ENCODE results near the gene ANO1. TPM values are rescaled to one million over a fixed set of nuclear protein-coding genes. Genes with fewer than 3 reads are reported as not detected.
"Not testable (repeated sequence)": the region's sequence is repeated elsewhere in the genome, so short reads cannot be mapped to it uniquely, and the experiment has no call there.

ANO1 gene
- 0.21 and 0.33 TPM in 2 replicates for total RNA-seq

DNA sequence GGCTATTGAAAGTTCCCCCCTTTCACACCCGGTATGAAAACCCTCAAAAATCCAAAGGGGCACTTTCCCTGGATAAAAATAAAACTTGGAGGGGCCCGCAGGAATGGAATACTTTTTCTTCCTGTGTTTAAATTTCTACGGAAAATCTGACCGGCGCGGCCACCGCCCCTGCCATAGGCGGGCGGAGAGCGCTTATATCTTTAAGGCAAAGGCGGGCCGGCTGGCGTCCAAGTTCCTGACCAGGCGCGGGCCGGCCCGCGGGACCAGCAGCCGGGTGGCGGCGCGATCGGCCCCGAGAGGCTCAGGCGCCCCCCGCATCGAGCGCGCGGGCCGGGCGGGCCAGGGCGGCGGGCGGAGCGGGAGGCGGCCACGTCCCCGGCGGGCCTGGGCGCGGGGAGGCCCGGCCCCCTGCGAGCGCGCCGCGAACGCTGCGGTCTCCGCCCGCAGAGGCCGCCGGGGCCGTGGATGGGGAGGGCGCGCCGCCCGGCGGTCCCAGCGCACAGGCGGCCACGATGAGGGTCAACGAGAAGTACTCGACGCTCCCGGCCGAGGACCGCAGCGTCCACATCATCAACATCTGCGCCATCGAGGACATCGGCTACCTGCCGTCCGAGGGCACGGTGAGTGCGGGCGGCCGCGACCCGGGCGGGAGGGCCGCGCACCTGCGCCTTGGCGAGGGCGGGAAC lies at the start of gene ANO1:
TSS of gene ANO1 (plus strand) at position 223 of the 686 bp plus-strand sequence. CDS start at position 513, 290 bp downstream.
- no peak for DNase-seq (ENCODE audit: low read depth, low spot score)

- no peak for DNase-seq (ENCODE audit: low read depth, low spot score)
These were observed 48.8 kb upstream of the ANO1 start for GRCh38 chr11:70029115-70029860.

- no peak for DNase-seq (ENCODE audit: low read depth, low spot score)
These were observed 48.2 kb upstream of the ANO1 start for GRCh38 chr11:70029861-70030380.

GRCh38 chr11:70030412-70030811 lies 47.7 kb upstream of the ANO1 start:
- no peak for DNase-seq (ENCODE audit: low read depth, low spot score)

- DNase-seq (ENCODE audit: low read depth, low spot score), result no peak
These were observed 46.3 kb upstream of the ANO1 start for GRCh38 chr11:70031631-70032469.

DNA sequence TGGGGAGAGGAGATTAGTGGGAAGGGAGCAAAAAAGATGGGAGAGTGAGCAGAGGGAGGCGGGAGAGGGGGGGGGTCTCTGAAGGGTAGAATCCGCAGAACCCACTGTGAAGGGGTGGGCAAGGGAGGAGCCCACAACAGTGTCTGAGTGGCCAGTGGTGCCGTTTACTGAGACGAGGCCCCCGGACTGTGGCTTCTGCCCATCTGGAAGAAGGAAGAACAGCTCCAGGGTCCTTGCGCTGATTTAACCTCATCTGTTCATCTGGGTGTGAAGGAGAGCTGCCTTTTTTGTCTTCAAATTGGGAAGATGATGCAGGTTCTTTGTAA lies 45.7 kb upstream of the ANO1 start:
- DNase-seq (ENCODE audit: low read depth, low spot score), result no peak

- no peak for DNase-seq (ENCODE audit: low read depth, low spot score)
These were observed 45.0 kb upstream of the ANO1 start for GRCh38 chr11:70032943-70033710.

DNA sequence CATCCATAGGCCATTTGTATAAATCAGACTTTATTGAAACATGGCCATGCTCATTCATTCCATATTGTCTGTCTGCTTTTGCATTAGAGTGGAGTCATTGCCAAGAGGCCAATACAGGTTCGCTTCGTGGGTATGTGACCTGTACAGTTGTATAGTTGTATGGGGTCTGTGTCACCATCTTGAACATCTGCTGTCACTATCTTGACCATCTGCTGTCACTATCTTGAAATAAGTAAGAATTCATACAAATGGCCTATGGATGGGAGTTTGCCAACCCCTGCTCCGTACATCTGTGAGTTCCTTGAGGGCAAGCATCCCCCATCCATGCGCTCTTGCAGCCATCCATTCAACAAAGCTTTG lies 44.4 kb upstream of the ANO1 start:
- DNase-seq (ENCODE audit: low read depth, low spot score), result no peak

DNA sequence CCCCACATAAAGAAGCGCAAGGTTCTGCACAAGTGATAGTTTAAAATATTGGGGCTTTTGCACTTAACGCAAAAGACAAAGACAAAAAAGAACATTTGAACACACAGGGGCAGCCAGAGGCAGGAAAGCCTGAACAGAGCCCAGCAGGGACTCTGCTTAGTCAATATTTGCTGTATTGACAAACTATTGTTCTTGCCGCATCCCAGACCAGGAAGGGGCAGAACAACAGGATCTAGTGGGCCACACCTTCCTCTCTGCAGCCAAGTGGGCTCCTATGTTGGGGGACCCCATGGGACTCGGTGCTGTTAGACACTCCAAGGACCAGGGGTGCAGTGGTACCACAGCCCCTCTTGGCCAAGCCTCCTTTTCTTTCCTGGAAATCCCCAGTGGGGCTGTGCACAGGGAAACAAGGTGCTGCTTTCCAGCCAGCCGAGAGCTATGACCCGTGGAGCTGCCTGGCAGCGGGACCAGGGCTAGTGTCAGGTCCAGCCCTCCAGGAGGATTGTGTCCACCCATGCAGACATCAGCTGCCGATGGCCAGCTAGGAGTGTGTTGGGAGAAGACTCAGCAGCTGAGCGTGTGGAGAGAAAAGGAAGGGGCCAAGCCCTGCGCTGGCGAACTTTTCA lies 43.3 kb upstream of the ANO1 start:
- no peak for DNase-seq (ENCODE audit: low read depth, low spot score)

GRCh38 chr11:70035665-70036064 lies 42.5 kb upstream of the ANO1 start:
- DNase-seq (ENCODE audit: low read depth, low spot score), result not testable (repeated sequence)

- DNase-seq (ENCODE audit: low read depth, low spot score), result no peak
These were observed 40.9 kb upstream of the ANO1 start for GRCh38 chr11:70036971-70037882.

- DNase-seq (ENCODE audit: low read depth, low spot score), result no peak
These were observed 39.9 kb upstream of the ANO1 start for GRCh38 chr11:70038034-70038834.

GRCh38 chr11:70040452-70040851 lies 37.7 kb upstream of the ANO1 start:
- DNase-seq (ENCODE audit: low read depth, low spot score), result no peak

GRCh38 chr11:70040869-70041501 lies 37.1 kb upstream of the ANO1 start:
- no peak for DNase-seq (ENCODE audit: low read depth, low spot score)

- DNase-seq (ENCODE audit: low read depth, low spot score), result no peak
These were observed 34.6 kb upstream of the ANO1 start for GRCh38 chr11:70043482-70043881.

DNA sequence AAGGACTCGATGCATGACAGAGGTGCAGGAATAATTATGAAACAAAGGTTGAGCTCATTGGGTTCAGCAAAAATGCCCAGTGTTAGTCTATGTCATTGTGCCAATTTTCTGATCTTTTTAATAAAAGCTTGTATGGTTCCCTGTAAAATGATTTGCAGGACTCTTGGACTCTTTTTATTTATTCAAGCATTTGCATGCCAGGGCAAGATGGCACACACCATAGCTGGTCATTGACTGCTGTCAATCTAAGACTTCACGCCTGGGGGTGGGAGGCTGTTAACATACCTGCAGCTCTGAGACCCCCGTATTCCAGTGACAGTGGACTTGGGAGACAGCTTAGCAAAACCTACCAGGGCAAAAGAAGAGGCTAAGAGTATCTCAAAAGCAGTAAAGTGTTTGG lies 32.0 kb upstream of the ANO1 start:
- no peak for DNase-seq (ENCODE audit: low read depth, low spot score)

DNA sequence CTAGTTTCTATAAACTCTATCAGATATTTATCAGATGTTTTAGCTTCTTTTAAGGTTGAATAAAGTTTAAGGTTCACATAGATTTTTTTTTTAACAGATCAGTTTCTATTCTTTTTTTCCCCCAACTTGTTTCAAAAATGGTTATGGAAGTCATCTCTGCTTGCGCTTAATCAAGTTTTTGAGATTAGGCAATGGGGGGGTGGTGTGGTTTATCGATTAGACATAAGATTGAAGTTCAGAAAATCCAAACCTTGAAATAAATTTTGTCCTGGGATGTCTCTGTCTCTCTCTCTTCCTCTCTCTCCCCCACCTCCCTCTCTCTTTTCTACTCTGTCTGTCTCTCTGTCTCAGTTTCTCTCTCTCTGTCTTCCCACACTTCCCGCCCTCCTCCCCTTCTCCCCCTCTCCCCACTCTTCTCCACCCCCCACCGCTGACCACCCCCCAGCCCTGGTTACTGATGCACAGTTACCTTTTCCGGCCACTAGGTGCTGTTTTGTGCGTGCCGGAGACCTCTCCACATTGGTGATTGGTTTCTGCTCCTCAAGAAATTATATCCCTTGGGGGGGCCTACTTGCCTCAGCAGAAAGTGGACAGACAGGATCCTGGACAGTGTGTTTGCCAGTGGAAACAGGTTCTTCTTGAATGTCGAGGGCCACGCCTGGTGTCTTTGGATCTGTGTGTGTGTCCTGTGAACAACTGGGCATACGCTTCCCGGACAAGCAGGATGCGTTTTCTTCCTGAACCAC lies 29.7 kb upstream of the ANO1 start:
- no peak for DNase-seq (ENCODE audit: low read depth, low spot score)

- no peak for DNase-seq (ENCODE audit: low read depth, low spot score)
These were observed 29.1 kb upstream of the ANO1 start for GRCh38 chr11:70049045-70049444.
